ENCODE results near the gene NGEF. TPM values are rescaled to one million over a fixed set of nuclear protein-coding genes. Genes with fewer than 3 reads are reported as not detected.

The NGEF gene
- total and polyA plus RNA-seq, 9 of the 15 experiments (the other 6 are each of a cell fraction or from before 2014, with no cell fraction given) = 0.07 to 0.17 (median 0.09) TPM; not detected in 6

GRCh38 chr2:232884001-232884421 is 129.0 kb downstream of the NGEF start:
- no peak for ATAC-seq
- H3K4me1 ChIP-seq (replicated peaks in 1 of 2; ENCODE audit: control insufficient read depth in 2 of 2, insufficient read depth in 2 of 2, low read length in 2 of 2) = peaks cover 0 to 6% of the 10 kb centered on the region in 2 experiments; a peak in 2 of 5 replicates
- ChIA-PET POLR2A (no interaction called here), CTCF (ENCODE audit: low intra/inter-chr PET ratio) (no interaction called here)
- no TSS peak for BruUV-seq (replicated peaks)
- H3K4me2 ChIP-seq (ENCODE audit: insufficient read depth, low read length) = no peak overlapping the region
- H4K20me1 ChIP-seq (replicated peaks; ENCODE audit: control insufficient read depth, insufficient read depth, low read length) = no peaks in the 10 kb centered on the region; the same call in 1 of the 2 replicates
- H3K27ac ChIP-seq (ENCODE audit: extremely low read depth, low read depth, low read length) = no peak overlapping the region
- H3K9me1 ChIP-seq (ENCODE audit: control insufficient read depth, insufficient read depth, low read length) = no peaks in the 10 kb centered on the region
- in situ Hi-C loops (cut with MboI) = no loop called here
- no peak for FAIRE-seq
- TF ChIP-seq ZNF639 (CRISPR knock-in tag; conservative IDR thresholded peaks at IDR 0.05 in 1 of 2, IDR thresholded peaks at IDR 0.05 in 1 of 2) = no peak
- no peak for TF ChIP-seq ETV1 (tag; conservative IDR thresholded peaks at IDR 0.05; ENCODE audit: low read depth)
- no peak for TF ChIP-seq CEBPG (CRISPR knock-in tag; IDR thresholded peaks at IDR 0.05)
- TF ChIP-seq CEBPG (tag; conservative IDR thresholded peaks at IDR 0.05 in 1 of 2, IDR thresholded peaks at IDR 0.05 in 1 of 2) = no peak
- no peak for TF ChIP-seq RBBP5 (IDR thresholded peaks at IDR 0.05; ENCODE audit: borderline replicate concordance, insufficient read depth, low read length, poor library complexity, severe bottlenecking)
- TF ChIP-seq SREBF1 (IDR thresholded peaks at IDR 0.05; ENCODE audit: borderline replicate concordance, low read depth, low read length) = no peak
- TF ChIP-seq ZNF263 (CRISPR knock-in tag; IDR thresholded peaks at IDR 0.05; ENCODE audit: borderline replicate concordance) = no peak
- TF ChIP-seq ARNT (IDR thresholded peaks at IDR 0.05) = no peak
- no peak for TF ChIP-seq ELF2 (CRISPR knock-in tag; IDR thresholded peaks at IDR 0.05)
- no peak for TF ChIP-seq TARDBP (IDR thresholded peaks at IDR 0.05)
- TF ChIP-seq RBFOX2 (IDR thresholded peaks at IDR 0.05; ENCODE audit: low read depth, low read length) = no peak
- TF ChIP-seq CBFA2T2 (conservative IDR thresholded peaks at IDR 0.05) = no peak
- no peak for TF ChIP-seq SPI1 (IDR thresholded peaks at IDR 0.05; ENCODE audit: borderline replicate concordance, low read depth, low read length)
- TF ChIP-seq CCAR2 (IDR thresholded peaks at IDR 0.05; ENCODE audit: low read depth, low read length) = no peak
- no peak for TF ChIP-seq EZH2 (IDR thresholded peaks at IDR 0.05; ENCODE audit: borderline replicate concordance, low read depth, low read length)
- no peak for TF ChIP-seq RFX5 (IDR thresholded peaks at IDR 0.05; ENCODE audit: low read depth, low read length)
- TF ChIP-seq UBTF (IDR thresholded peaks at IDR 0.05; ENCODE audit: borderline replicate concordance in 1 of 2, low read depth in 2 of 2, low read length in 2 of 2) = no peak
- no peak for TF ChIP-seq MYC (IDR thresholded peaks at IDR 0.05; ENCODE audit: low read depth, low read length)
- no peak for TF ChIP-seq MYC (CRISPR knock-in tag; IDR thresholded peaks at IDR 0.05; ENCODE audit: borderline replicate concordance, low read depth)
- no peak overlapping the region for H2AFZ ChIP-seq (ENCODE audit: low read depth, low read length)
- no peaks in the 10 kb centered on the region for H3K79me2 ChIP-seq (ENCODE audit: control insufficient read depth, insufficient read depth, low read length)
- no peak for DNase-seq (ENCODE audit: extremely low read depth in 1 of 4, low spot score in 3 of 4)
- H3K9me3 ChIP-seq (replicated peaks; ENCODE audit: control insufficient read depth, insufficient read depth, low read depth, low read length) = no peaks in the 10 kb centered on the region
- H3K4me3 ChIP-seq = no peak overlapping the region
- H3K9ac ChIP-seq (ENCODE audit: insufficient read depth in 1 of 2, low read depth in 2 of 2, low read length in 2 of 2) = no peak overlapping the region
- H3K27me3 ChIP-seq (ENCODE audit: control insufficient read depth in 2 of 2, insufficient read depth in 2 of 2, low read length in 2 of 2) = peaks cover 19 to 63% of the 10 kb centered on the region in 2 experiments; a peak in 4 of 5 replicates
- no peaks in the 10 kb centered on the region for H3K36me3 ChIP-seq (ENCODE audit: control insufficient read depth, insufficient read depth, low read length)
- intact Hi-C loops (cut with micrococcal nuclease) = no loop called here
- WGBS (ENCODE audit: insufficient coverage, low coverage, missing lambda C conversion rate) = 3% methylated on average over 8 of the region's 11 CpGs

Data from K562 (cell line).